MV-4-11 (cell line): ENCODE results near the gene OPCML.

ENCODE experiments used
- DNase-seq: peaks from one replicate; lab custom pipeline; 2025; lab: John Stamatoyannopoulos, UW

Gene OPCML

DNA sequence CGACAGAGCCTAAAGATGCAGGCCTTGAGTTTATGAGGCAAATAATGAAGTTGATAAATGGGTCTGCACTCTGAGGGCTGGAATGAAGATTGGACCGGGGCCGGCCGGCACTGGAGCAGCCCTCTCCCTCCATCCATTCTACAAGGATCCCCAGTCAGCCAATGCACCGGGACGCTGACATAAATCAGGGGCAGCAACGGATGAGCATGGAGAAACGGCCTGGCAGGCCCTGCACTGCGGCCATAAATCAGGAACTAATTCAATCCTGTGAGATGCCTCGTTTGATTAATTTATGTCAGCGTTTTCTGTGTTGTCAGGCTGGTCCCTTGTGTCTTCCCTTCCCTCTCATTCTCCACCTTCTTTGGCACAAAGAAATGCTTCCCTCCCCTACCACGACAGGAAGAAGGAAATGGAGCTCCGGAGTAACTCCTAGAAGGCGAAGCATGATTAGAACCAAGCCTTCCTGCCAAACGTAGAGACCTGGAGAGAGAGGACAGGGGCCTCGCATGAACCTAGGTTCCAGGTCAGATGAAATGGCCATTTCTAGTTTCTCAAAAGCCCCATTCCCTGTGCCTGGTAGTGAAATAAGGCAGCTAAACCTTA lies 358.4 kb downstream of the OPCML start:
- no peak for DNase-seq

DNA sequence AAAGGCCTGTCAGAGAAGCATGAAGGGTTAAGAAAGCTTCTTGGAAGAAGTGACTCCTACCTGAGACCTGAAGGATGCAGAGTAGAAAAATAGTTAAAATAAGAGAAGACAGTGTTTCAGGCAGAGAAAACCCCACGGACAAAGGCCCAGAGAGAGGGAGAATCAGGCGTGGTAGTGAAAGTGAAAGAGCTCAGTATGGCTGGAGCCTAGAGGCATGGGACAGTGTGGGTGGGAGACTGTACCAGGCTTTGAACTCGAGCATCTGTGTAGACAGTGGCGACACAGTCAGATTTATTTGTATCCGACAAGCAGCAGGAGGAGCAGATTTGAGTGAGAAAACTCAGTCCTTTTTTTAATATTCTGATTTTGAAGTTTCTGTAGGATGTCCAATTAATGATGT lies 360.0 kb downstream of the OPCML start:
- DNase-seq = no peak

DNA sequence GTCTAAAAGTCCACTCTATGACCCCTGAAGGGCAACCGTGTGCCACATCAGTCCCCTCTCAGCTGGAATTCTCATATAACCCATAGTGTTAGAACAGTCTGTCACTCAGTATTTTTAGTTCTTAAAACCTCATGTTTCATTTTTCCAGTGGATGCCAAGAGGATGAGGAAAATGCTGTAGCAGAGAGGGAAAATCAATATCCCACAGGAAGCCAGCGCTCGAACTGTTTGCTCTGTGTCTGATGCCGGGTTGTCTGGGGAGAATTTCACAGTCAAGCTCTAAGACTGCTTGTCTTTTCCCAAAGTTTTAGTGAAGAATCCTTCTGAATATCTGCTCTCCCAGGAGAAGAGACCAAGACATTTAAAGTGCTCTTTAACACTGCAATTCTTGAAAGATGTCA lies 360.9 kb downstream of the OPCML start:
- no peak for DNase-seq

DNA sequence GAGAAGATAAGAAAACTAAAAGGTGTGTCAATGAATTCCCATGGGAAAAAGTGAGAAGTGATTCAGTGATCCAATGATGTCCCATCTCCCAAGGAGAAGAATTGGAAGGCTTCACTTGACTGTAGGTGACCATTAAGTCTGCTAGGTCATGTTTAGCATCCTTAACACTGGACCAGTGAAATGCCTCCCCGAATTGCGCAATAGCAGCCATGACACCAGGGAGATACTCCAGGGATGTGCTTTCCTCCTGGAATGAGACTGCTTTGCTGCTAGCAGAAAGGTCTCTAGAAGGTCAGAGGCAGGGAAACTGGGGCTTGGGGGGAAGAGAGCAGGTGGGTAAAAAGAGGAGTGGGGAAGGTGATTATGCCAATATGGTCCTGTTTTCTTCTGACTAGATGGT lies 364.3 kb downstream of the OPCML start:
- no peak for DNase-seq

DNA sequence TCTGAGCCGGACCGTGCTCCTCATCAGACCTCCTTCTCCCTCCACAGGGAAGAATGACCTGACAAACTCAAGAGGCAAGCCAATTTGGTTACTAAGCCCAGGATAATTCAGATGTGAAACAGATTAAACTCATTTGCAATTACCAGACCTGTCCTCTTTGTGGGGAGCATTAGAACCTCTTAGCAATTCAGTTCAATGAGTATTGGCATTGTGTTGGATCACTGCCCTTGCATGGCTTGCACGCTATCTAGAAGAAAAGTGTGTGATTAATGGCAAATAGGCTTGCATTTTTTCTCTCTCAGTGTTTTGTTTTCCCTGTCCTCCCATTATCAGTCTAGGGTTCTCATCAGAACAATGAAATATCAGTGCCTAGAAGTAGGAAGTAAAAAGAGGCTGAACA lies 365.6 kb downstream of the OPCML start:
- no peak for DNase-seq

DNA sequence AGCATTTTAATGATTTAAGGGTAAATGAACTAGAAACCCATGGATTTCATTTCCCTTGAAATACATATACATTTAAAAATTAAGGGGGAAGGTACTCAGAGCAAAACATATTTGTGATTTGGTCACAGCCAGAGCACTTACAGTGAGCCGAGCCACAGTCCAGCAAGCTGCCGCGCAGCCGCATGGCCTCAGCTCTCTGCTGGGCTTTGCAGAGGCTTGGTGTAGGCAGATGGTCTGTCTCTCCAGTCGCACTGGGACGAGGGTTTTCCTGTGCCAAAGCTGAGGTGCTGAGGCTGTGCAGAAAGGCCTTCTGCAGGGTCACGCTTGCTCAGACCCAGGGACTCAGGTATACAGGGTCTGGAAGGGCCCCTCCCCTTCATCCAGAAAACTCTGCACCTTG lies 367.3 kb downstream of the OPCML start:
- no peak for DNase-seq

DNA sequence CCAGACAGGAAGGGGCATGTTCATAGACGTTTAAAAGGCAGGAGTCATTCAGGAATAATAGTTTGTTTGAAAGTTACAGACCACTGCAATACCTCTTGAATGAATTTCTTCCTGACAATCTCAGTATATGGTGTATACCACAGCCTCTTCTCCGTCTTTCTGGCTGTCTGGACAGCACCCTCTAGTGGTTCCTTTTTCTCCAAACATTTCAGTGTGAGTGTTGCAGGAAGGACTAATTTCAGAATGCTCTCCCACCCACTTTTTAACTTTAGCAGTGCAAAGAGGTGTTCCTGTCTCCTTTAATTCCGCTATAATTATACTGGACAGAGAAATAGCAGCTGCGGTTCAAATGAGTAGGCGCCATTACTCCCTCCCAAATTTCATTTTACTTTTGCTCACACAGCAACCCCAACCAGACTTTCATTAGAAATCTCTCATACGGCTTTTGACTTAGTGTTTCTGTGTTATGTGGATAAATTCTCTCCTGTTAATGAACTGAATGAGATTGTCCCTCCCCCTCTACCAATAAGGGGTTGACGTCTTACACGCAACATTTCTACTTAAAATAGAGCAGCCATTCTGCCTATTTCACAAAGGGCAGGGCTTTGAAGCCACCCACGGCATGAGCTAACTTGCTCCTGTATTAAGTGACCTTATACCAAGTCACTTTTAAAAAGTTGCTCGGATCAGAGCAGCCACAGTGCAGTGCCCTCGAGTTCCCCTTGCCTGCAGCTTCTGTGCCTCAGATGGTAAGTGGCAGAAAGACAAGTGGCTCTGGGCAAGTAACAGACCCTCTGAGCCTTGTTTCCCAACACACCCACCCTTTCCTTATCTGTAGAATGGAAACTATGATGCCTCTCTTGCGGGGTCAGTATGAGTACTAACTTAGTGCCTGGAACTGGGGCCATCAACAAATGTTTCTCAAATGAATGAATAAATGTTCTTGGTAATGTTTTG lies 368.6 kb downstream of the OPCML start:
- DNase-seq = peak; percentile 53

DNA sequence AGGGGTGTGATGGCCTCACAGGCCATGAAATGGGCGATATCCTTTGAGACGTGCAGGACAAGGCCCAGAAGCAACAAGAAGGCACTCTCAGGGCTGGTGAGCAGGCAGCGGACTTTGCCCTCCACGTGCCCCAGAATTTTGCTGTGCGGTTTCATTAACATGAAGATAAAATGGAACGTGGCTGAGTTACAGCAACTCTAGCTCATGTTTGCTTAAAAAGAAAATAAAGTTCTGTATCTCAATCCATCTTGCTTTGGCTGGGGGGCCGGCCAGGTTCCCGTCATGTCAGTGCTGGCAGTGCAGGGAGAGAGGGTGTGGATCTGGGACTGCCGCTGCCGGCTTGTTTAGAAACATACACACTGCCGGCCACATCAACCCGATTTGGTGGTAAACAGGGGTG lies 370.1 kb downstream of the OPCML start:
- no peak for DNase-seq

DNA sequence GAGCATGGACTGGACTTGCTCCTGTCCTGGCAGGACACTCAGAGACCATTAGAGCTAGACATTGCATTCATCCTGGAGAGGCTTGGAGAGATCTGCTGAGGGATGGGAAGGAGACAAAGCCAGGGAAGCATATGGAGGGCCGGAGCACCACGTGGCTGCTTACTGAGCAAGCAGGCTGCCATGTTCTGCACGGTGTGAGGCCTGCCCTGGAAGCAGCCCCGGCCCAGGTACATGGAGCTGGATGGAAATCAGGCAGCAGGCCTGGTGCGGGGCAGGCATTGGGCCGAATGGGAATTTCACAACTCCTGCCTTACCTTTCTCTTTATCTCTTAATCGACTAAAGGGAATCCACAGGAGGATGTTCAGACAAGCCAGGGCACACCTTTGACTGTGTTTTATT lies 371.5 kb downstream of the OPCML start:
- DNase-seq = no peak

DNA sequence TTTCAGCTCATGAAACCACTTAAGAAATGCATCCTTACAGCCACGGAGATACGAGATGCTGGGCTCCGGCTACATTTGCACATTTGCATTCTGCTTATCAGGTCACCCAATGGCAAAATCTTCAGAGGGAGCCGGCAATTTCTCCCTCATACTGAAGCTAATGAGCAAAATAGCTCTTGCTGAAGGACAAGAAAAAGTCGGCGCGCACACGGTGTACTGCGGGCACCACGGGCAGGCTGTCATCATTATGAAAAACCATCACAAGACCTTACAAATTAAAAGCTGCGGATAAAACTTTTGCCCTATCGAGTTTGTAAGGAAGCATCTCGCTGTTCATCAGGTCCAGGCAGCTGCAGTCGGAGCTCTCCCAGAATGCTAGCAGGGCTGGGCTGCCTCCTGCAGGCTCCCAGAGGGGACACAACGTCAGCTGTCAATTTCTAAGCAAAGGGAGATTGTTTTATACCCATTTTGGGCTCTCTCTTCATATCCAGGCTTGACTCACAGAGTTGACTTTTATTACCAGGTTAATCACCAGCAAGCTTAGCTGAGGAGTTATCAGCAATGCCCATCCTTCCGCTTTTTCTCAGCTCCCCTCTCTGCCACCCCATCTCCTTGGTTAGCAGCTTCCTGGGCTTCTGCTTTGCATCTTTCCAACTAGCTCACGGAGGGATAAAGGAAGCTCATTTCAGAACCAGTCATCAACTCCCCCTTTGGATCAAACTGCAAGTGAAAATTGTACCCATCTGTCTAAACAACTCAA lies 375.1 kb downstream of the OPCML start:
- no peak for DNase-seq

DNA sequence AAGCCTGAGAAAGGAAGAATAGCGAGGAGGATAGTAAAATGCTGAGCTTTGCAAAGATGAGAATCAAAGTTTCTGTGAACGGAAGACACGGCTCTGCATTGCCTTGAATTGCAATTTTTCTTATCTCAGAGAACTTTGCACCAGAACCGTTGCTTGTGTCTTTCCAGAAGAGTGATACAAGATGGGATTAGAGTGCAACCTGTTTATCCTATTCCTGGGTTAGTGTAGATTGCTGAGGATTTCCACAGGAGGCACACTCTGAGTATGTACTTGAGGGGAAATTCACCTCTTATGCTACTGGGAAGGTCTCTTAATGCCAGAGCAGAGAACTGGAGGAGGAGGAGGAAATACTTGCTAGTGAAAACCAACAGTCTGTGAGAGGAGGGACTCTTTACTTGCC lies 377.5 kb downstream of the OPCML start:
- DNase-seq = no peak

DNA sequence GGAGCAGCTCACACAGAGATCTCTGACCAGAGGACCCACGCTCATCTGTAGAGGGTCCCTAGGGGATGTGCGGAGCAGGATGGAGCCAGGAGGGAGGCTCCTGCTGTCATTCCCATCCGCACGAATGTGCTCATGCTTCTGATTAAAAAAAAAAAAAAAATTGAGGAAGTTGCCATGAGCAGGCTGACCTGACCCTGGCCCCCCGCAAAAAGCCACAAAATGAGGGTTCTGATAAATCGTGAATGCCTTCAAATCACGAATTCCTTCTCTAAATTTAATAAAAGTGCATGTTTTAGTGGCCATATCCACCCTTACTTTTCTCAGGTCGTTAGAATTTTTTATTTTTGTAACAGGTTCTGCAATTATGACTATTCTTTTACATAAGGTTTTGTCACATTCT lies 378.2 kb downstream of the OPCML start:
- no peak for DNase-seq

DNA sequence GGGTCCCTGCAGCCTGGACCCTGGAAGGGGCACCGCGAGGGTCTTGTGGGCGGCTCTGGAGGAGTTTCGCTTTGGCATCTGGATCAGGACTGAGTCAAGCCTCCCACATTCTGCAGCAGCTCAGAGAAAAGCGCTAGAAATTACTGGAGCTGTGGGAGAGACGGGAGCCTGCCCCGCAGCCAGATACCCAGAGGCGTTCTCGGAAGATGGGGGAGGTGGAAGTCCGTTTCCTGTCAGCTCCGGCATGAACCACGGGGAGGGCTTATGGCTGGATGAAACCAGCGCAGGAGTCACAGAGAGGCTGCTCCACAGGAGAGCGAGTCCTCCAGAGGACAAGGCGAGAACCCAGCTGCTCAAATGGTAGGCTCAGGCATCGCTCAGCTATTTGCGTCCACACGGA lies 379.3 kb downstream of the OPCML start:
- no peak for DNase-seq

DNA sequence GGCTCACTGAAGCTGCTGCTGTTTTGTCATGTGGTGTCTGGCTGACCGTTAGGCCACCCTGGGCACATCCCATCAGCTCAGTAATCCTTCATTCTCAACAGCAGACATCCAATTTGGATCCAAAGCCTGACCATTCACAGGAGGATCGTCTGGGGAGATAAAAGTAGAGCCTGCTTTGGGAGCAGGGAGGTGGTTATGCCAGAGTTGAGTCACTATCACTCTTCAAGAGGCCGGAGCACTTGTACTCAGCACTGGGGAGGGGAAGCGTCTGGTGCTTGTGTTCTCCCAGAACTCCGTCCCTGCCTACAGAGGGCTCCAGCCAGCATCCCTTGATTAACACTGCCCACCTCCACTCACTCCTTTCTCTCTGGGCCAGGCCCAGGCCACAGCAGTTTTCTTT lies 382.6 kb downstream of the OPCML start:
- no peak for DNase-seq

DNA sequence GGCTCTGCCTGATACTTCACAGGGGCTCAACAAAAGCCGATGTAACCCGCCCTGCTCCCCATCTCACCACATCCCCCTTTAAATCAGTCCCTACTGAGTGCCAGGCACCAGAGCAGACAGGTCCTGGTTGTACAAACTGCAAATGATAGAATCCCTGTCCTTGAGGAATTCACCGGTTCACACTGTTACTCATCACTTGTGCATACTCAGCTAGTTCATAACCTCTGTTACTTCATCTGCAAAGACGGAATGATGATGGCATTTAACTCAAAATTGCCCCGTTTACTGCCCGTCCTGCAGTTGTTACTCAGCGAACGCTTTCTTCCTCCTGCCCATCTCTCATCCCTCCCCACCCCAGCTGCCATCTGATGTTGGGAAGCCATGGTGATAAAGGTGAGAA lies 384.7 kb downstream of the OPCML start:
- no peak for DNase-seq

DNA sequence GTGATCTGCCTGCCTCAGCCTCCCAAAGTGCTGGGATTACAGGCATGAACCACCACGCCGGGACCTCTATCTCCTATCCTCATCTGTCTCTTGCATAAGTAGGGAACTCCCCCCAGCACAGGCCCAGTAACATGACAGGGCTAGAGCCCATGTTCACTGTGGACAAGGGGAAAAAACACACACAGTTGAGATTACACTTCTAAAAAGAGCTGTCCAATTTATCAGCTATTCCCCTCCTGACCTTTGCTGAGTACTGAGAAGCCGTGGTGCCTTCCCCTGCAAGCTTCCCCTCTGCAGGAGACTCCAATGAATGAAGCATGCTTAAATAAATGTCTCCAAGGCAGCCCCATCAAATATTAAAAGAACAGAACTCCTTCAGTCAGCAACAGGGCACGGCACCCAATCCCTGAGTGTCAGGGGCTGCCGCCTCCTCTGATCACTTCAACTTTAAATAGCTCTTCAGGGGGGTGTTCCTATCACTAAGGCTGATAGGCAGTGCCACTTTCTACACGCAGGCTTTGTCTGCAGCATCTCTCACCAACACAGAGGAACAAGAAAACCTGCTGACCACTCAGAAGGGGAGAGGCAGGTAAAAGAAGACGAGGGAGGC lies 385.5 kb downstream of the OPCML start:
- no peak for DNase-seq

DNA sequence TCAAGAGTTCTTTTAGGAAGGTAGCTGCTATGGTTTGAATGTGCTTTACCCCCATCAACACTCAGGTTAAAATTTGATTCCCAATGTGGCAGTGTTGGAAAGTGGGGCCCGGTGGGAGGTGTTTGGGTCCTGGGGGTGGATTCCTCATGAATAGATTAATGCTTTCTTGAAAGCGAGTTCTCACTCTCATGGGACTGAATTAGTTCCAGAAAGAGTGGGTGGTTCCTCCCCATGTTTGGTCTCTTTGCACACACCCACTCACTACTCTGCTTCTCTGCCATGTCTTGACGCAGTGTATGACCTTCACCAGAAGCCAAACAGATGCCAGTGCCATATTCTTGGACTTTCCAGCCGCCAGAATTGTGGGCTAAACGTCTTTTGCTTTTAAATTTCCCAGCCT lies 394.4 kb downstream of the OPCML start:
- no peak for DNase-seq

DNA sequence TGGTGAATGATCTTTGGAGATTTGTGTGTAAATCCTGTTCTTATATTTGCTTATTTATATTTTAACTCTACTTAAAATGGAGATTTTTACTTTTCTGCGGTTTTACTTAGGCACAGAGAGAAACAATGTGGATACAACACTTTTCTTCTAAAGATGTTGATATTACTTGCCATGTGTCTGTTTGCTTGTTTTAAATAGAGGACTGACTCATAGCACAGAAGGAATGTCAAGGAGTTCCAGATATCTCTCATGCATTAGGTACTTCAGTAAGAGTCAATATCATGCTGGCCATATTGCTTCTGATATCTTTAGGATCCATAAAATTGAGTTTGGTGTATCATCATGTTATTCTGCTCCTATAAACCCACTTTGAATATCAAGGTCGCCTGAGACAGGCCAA lies 395.0 kb downstream of the OPCML start:
- DNase-seq = no peak

DNA sequence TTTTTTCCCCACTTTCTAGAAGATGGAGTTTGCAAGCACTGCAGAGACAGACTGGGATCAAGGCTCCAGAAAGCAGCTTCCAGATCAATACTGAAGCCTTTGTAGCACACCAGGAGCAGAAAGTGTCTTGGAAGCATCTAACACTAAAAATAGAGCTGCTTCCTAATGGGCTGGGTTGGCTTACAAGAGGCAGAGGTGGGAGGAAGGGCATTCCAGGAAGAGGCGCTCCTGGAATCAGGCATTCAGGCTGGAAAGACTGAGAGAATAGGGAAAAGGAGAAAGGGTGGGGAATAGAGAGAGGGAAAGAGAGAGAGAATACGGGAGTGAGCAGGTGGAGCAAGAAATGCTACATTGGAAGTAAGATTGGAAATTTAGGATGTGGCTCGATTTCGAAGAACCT lies 395.9 kb downstream of the OPCML start:
- no peak for DNase-seq

DNA sequence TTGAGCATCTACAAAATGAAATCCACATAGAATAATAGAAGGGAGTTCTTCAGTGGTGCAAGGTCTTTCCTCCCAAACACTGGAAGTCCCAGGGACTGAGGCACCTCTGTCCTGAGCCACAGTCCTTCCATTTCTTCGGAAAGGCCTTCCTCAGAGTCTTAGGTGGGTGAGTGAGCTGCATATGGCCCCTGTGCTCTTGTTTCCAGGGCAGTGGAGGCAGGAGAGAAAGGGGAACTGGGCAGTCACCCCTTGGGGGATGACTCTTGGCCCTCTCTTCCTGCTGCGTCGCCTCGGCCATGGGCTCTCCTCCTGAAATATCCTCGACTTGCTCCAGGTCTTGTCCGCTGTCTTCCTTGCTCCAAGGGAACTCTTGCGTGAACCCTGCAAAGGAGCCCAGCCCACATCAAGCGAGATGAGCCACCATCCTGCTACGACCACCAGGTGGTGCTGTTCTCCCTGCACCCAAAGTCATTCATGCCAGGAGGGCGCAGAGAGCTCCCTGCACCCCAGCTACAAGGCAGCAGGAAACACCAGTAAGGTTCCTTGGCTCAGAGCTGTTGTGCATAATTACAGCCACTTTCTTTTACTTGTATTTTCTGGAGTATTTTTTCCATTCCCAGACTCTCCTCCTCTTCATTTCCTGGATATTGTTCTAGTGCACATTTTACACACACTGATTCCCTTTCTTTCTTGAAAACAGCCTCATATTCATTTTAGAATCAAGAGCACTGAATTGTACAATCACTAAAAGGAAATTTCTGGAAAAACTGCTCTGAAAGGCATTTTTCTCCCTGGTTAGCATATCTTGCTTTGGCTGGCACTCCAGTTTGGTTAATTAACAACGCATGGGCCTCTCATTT lies 397.8 kb downstream of the OPCML start:
- DNase-seq = peak; percentile 22

DNA sequence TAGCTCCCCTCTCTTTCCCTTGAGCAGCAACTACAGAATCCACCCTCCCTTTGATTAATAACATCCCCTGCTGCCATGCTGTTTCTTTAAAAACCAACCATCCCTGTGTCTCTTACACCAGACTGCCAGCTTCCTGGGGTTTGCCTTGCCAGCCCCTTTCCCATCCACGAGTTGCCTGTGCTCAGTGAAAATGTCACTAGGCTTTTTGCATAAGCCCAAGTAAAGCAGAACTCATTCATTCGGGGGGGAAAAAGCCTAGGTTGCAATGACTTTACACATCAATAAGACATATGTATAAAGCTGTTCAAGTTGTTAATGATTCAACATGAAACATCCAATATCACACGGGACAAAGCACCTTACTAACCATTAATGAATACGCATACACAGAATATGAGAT lies 398.7 kb downstream of the OPCML start:
- DNase-seq = no peak

DNA sequence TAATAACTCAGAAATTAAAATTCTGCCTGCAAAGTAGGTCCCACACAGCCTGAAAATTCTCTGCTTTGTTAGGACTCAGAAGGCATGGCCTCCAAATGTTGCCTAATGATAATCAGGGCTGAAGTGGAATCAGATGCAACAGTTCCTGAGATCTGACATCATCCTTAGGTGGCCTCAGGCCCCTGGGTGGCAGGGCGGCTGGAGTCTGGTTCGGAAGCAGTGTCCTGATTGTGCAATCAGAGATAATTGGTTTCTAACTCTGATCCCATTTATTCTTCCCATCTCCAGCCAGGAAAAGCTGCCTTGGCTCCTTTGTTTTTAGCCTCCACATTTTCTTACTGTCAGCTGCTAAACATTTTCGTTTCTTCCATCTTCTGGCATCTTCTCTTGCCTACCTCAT lies 399.3 kb downstream of the OPCML start:
- no peak for DNase-seq
